ENCODE results near the gene MAPK8. TPM values are rescaled to one million over a fixed set of nuclear protein-coding genes. Genes with fewer than 3 reads are reported as not detected.

MAPK8 gene
- total RNA-seq (10 to 100 TPM; 32.7 to 61.4 (median 39.0) TPM), polyA plus RNA-seq (1 to 10 TPM; 5.2 to 9.4 (median 7.0) TPM)
- long read RNA-seq, donor 1, partial matches to known transcripts: 0 of 1 reads
- long read RNA-seq, donor 1, other reads (novel, unspliced or antisense): 0 of 1 reads
- long read RNA-seq, donor 2: 0 reads

DNA sequence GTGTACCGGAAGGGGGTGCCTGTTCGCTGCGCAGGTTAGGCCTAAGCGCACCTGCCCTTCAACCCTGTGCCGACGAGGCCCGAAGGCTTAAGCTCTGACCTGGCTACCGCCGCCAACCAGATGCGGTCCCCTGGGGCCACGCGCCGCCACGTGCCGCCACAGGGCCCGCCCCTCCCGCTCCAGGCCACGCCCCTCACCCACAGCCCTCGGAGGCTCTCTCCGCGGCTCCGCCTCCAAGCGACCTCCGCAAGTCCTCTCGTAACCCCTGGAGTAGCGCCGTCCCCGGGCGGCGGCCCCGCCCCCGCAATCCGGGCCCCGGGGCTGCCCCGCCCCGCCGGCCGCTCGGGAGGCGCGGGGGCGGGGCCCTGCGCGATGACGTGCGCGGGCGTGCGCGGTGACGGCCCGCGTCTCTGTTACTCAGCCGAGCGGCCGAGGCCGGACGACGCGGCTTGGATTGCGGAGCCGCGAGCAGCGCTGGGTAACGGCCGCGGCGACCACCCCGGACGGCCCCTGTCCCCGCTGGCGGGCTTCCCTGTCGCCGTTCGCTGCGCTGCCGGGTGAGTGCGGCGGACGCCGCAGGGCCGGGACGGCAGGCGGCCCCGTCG is at the start of gene MAPK8:
Gene MAPK8, plus strand, starts transcription at position 413 of the 605 bp plus-strand sequence. CDS start 94,984 bp downstream, outside the sequence.
- H3K4me1 ChIP-seq: peaks cover 18 to 42% (median 26%) of the 10 kb centered on the region in 6 donors
- peak within 1 kb of the TSS; percentile 46 to 88 (median 66) for H3K4me3 ChIP-seq
- DNase-seq: peak; percentile 98
- no peaks in the 10 kb centered on the region for H3K9me3 ChIP-seq
- H3K27me3 ChIP-seq (replicated peaks in 1 of 7): no peaks in the 10 kb centered on the region
- TF ChIP-seq POLR2AphosphoS5 (IDR thresholded peaks at IDR 0.05) (peak; percentile 95 to 97 (median 95)), CTCF (IDR thresholded peaks at IDR 0.05 in 8 of 11, conservative IDR thresholded peaks at IDR 0.05 in 3 of 11) (peak in 1 of 11 experiments; percentile 10), POLR2A (IDR thresholded peaks at IDR 0.05) (peak in 2 of 3 donors; percentile 63 to 95)
- H3K36me3 ChIP-seq: no peaks in the 10 kb centered on the region
- intact Hi-C loops (cut with DNase I; ENCODE audit: low total_unique reads): no loop called here
- peak within 1 kb of the TSS; percentile 91 to 98 (median 96) for H3K27ac ChIP-seq
- 0 to 4% (median 2%) methylated on average over 6 to 86 of the region's 86 CpGs for WGBS, 5 donors

GRCh38 chr10:48257407-48257961 is 49.0 kb upstream of the MAPK8 start:
- no peak for TF ChIP-seq POLR2AphosphoS5 (IDR thresholded peaks at IDR 0.05)
- H3K27me3 ChIP-seq (replicated peaks in 1 of 7): no peaks in the 10 kb centered on the region
- intact Hi-C loops (cut with DNase I; ENCODE audit: low total_unique reads): no loop called here
- no peak overlapping the region for H3K4me3 ChIP-seq
- H3K4me1 ChIP-seq: no peaks in the 10 kb centered on the region
- H3K9me3 ChIP-seq: peaks cover 0 to 11% (median 0%) of the 10 kb centered on the region in 8 donors
- no peaks in the 10 kb centered on the region for H3K36me3 ChIP-seq
- no peak for DNase-seq
- H3K27ac ChIP-seq: no peak overlapping the region
- 81 to 89% (median 87%) methylated on average over 3 of the region's 3 CpGs for WGBS, 5 donors

- no peaks in the 10 kb centered on the region for H3K4me1 ChIP-seq
- intact Hi-C loops (cut with DNase I; ENCODE audit: low total_unique reads): no loop called here
- no peaks in the 10 kb centered on the region for H3K36me3 ChIP-seq
- 85 to 100% (median 93%) methylated on average over 1 of the region's 1 CpG for WGBS, 5 donors
- no peak overlapping the region for H3K27ac ChIP-seq
- H3K27me3 ChIP-seq (replicated peaks in 1 of 7): no peaks in the 10 kb centered on the region
- TF ChIP-seq CTCF (IDR thresholded peaks at IDR 0.05 in 8 of 11, conservative IDR thresholded peaks at IDR 0.05 in 3 of 11) (no peak), POLR2AphosphoS5 (IDR thresholded peaks at IDR 0.05) (no peak), POLR2A (IDR thresholded peaks at IDR 0.05) (no peak)
- no peak overlapping the region for H3K4me3 ChIP-seq
- peaks cover 0 to 11% (median 0%) of the 10 kb centered on the region in 8 donors for H3K9me3 ChIP-seq
- DNase-seq: no peak
Observed at GRCh38 chr10:48258105-48258504, 48.4 kb upstream of the MAPK8 start.

DNA sequence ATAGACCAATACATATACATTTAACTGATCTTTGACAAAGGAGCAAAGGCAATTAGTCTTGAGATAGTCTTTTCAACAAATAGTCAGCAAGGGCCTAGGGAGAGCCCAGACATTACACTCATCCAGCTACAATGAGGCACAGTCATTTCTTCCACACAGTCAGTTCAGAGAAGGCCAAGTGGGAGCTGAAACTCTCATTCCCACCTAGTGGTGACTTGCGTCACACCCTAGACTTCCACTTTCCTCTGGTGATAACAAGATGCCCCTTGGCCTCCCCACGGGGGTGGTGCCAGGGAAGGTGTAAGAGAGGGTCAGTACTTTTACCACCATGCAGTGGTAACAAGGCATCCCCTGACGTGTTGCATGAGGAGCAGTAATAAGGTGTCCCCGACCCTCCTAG is 39.9 kb upstream of the MAPK8 start:
- no peak overlapping the region for H3K4me3 ChIP-seq
- DNase-seq: no peak
- H3K36me3 ChIP-seq: no peaks in the 10 kb centered on the region
- H3K9me3 ChIP-seq: peaks cover 0 to 6% (median 0%) of the 10 kb centered on the region in 8 donors
- no peak for TF ChIP-seq POLR2A (IDR thresholded peaks at IDR 0.05)
- TF ChIP-seq CTCF (IDR thresholded peaks at IDR 0.05 in 8 of 11, conservative IDR thresholded peaks at IDR 0.05 in 3 of 11): no peak
- intact Hi-C loops (cut with DNase I; ENCODE audit: low total_unique reads): no loop called here
- 67 to 85% (median 74%) methylated on average over 4 of the region's 4 CpGs for WGBS, 5 donors
- no peak overlapping the region for H3K27ac ChIP-seq
- H3K4me1 ChIP-seq: no peaks in the 10 kb centered on the region
- H3K27me3 ChIP-seq (replicated peaks in 1 of 7): no peaks in the 10 kb centered on the region
